Non-pigmented ciliary epithelial cell (primary cell): ENCODE results near the gene TCEA3.

Source experiments
- DNase-seq: peaks from one replicate; pipeline ENCODE4 v3.0.0-alpha.2; 2010; ENCODE audit warnings: low read depth

TCEA3 gene

DNA sequence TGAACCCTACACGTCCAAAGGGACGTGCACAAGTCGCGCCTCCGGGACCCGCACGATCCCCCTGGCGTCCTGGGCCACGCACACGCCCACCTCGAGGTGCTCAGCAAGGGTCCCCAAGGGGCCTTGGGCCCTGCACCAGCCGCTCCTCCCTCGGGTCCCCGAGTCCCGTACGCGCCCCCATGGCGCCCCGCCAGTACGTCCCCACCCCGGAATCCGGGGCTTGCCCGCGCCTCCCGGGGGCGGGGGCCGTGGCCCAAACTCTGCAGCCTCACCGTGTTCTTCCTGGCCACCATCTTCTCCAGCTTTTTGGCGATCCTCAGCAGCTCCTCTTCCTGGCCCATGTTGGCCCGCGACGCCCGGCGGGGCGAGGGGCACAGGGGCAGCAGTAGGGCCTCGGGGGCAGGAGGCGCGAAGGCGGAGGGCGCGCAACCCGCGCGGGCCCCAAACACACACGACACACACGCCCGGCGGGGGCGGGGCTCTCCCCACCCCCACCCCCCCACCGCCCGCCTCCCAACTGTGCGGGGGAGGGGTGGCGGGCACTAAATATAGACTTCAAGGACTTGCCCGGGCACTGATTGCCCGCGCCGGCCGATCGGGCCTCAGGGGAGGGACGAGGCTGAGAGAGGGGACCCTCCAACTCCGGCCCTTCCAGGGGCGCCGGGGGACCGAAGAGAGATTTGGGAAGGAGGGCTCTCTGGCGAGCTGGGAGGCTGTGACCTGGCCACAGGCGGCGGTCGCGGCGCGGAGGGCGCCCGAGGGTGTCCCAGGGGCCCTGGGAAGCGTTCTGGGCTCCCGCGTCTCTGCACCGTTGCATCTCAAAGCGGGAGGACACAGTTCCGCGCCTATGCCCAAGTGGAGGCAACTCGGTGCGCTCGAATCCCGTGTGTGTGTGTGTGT lies at the start of gene TCEA3:
TCEA3 (minus strand) TSS at position 456 of the 900 bp plus-strand sequence; CDS start at position 341, 115 bp downstream.
- DNase-seq: no peak

DNA sequence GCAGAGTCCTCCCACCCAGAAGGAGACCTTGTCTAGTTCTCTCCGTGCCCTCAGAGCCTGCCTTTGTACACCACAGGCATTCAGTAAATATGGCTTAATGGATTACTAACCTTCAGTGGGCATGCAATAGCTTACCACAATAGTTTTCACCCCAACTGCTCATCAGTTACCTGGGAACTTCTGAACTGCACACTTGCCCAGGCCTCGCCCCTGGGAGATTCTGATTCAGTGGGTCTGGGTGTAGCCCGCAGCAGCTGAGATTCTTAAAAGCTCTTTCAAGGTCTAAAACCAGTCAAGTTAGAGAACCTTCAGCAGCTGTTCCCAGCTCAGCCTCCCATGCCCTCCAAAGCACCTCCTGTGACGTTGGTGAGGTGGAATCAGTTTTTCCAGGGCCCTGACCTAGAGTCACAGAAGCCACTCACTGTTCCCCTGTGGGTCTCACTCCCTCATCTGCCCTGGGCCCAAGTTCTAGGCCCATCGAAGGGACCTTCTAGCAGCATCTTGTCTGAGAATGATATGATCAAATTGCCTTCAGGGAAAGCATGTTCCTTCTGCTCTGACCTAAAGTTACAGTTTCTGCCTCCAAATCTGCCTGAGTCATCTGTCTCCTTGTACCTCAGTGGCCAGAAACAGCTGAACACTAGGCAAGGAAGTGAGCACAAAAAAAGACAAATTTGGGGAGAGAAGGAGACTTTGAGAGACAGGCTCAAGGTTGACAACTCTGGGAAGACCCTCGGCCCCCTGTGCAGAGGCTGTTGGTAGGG lies 48.7 kb upstream of the TCEA3 start:
- DNase-seq: no peak

DNA sequence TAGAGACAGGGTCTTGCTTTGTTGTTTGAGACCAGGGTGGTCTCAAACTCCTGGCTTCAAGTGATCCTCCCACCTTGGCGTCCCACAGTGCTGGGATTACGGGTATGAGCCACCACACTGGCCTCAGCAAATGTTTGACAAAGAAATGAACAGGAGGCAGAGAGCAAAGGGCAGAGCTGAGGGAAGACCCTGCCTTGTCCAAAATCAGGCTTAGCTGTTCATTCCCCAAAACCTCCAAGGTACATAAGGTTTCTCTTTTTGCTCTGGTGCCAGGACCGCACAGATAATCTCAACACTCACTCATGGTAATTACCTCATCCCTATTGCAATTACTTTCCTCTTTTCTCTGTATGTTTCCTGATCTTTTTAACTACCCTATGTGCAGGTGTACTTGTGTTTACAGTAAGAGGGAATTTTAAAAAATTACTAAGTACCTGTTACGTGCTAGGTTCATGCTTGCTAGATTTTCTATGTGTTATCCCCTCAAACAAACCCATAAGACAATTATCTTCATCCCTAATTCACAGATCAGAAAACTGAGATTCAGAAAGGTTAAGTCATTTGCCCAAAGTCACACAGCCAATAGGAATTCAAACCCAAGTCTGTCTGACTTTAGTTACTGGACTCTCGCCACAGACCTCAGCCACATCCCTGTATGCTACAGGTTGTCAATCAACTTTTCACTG lies 47.9 kb upstream of the TCEA3 start:
- no peak for DNase-seq

DNA sequence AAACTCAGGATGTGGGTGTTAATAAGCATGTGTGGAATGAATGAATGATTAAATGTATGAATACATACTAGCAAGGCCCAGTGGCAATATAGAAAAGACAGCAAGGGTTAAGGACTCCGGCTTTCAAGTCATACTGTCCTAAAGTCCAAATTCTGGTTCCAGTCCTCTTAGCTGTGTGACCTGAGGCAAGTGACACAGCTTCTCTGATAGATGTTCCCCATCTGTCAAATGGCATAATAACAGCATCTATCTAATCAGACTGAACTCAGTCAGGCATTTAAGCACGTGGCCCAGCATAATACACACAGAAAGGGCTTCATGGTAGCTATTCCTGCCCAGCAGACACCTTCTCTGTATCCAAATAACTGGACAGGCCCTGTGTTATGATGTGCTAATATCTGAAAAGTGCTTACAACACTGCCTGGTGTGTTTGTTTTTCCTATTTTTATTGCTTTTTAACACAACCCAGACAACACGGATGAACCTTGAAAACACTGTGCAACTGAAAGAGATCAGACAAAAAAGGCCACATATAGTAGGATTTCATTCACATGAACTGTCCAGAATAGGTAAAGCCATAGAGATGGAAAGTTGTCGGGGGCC lies 47.0 kb upstream of the TCEA3 start:
- DNase-seq: no peak

DNA sequence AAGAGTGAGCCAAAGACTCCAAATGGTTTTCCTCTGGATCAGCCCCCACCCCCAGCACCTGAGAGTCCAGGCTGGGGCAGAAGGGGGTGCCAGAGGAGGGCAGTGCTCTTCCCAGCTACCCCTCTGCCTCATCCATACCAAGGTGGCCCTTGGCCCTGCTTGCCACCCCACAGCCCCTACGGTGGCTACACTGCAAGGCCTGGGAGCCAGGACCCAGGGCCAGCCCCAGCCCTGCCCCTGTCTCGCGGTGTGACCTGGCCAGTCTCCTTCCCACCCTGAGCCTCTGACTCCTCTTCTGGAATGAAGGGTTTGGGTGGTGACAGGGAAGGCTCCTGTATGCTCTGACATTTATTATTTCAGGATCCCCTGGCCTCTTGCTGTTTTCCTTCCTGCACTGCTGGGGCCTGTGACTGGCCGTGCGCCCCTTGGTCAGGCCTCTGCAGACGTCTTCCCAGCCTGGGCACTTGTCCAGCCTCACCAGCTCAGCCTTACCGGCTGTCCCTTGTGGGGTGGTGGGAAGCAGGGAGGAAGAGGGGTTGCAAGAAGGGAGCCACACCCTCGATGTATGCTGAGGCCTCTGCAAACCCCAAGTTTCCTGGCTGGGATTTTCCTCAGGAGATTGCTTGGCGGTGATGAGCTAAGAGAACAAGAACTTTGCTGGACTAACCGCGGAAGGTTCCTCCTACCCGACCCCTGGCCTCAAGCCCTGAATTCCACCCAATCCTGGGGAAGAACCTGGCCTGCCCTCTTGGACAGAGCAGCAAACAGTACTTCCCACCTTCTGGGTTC lies 45.9 kb upstream of the TCEA3 start:
- no peak for DNase-seq

DNA sequence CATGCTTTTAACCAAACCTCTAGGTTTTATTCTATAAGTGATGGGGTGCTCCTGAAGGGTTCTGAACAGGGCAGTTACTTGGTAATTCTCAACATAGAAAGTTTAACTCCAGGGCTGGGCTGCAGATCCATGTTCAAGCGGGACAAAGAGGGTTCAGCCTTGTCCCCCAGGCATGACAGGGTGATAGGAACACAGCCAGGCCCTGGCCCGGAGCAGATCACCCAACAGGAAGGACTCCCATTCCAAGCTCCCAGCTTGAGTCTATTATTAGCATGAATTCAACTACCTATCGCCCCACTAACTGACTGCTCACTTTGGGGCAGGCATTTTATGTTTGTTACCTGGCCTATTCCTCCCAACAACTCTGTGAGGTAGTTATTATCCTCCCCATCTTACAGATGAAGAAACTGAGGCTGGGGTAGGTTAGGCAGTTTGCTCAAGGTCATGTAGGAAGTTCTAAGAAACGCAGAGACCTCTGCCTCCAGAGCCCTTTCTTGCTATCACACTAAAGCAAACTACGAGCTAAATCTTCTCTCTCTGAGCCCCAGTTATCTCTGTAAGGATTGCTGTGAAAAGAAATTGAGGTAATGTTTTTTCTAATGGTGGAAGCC lies 44.9 kb upstream of the TCEA3 start:
- no peak for DNase-seq

DNA sequence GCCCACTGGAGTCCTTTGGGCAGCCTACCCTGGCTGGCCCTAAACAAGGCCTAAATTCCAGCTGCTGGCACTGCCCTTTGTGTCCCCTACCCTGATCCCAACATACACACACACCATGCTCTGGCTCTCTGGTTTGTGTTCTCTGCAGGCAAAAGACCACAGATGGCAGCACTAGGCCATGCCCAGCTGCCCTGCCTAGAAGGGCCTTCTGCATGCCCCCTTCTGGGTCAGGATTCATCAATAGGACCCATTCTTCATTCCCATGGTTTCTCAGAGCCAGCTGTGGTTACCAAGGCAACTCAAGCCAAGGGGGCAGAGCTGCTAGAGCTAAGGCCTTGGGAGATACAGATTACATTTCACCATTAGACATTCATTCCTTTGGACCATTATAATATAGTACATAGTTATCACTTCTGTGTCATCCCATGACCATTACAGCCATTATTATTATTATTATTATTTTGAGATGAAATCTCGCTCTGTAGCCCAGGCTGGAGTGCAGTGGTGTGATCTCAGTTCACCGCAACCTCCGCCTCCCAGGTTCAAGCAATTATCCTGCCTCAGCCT lies 42.0 kb upstream of the TCEA3 start:
- no peak for DNase-seq

DNA sequence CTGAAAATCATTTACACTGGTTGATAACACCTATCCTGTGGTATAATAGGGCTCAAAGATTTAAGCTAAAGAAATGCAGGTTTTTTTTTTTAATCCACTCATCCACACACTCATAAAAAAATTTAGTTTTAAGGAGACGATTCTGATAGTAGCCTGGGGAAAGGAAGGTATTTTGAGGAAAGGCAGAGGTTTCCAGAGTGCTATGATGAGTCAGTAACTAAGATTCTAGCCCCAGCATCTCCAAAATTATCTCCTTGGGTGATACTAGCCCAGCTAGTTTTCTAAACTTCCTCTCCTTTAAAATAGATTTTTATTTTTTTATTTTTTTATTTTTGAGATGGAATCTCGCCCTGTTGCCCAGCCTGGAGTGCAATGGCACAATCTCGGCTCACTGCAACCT lies 38.7 kb upstream of the TCEA3 start:
- no peak for DNase-seq

DNA sequence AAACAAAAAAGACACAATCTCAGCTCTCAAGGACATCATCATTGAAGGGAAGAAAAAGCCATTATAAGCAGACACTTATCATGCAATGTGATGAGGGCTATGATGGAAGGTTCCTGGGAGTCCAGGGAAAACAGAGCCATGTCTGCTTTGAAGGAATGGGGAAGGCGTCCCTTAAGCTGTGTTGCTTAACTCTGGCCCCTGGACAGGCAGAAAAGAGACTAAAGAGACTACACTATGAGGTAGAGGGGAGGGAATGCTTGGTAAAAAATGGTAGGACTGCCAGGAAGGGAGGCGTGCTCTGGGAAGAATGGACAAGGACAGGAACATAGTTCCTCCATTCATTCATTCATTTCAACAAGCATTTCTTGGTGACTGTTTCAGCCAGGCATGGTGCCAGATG lies 38.2 kb upstream of the TCEA3 start:
- no peak for DNase-seq

DNA sequence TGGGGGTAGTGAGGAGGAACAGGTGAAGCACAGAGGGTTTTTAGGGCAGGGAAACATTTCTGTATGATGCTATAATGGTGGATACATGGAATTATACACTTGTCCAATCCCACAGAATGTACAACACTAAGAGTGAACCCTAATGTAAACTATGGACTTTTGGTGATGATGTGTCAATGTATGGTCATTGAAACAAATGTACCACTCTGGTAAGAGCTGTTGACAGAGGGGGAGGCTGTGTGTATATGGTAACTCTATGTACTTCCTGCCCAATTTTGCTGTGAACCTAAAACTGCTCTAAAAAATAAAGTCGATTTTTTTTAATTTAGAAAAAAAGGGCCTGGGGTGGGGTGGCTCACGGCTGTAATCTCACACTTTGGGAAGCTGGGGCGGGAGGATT lies 36.5 kb upstream of the TCEA3 start:
- no peak for DNase-seq

DNA sequence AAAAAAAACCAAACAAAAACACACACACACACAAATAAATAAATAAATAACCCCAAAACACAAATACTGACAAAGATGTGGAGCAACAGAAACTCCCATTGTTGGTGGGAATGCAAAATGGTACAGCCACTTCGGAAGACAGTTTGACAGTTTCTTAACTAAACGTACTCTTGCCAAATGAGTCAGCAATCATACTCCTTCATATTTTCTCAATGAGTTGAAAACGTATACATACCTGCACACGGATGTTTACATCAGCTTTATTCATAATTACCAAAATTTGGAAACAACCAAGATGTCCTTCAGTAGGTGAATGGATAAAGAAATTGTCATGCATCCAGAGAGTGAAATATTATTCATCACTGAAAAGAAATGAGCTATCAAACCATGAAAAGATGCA lies 36.0 kb upstream of the TCEA3 start:
- DNase-seq: no peak

DNA sequence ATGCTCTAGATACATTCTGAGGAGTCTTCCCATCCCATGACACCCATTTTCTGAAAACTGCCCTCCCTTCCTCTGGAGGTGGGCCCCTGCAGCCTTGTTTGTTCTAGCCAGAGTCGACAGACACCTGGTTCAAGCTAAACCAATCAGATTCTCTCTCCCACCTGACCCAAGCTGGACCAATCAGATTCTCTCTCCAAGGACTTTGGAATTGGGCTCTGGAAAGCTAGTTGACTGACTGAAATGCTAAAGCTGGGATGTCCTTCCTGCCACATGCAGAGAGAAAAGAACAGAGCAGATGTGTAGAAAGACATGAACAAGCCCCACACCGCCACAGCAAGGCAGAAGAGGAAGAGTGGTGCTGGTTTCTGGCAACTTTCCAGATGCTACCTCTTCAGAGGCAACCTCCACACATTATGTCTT lies 34.8 kb upstream of the TCEA3 start:
- DNase-seq: no peak

DNA sequence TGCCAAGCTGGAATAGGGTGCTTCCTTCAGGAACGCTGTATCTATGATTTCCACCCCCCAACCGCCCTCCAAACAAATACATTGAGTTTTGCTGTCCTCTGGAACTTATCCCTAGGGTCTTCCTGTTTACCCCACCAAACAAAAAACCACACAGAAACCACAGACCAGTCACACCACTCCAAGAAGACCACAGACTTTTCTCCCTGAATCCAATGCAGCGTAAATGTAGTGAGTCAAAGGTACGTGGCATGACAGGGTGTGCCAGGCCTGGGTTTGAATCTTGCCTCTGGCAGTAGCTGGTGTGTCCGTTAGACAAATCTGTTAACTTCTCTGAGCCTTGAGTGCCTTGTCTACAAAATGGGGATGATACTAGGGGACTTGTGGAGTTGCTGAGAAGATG lies 31.7 kb upstream of the TCEA3 start:
- DNase-seq: no peak

DNA sequence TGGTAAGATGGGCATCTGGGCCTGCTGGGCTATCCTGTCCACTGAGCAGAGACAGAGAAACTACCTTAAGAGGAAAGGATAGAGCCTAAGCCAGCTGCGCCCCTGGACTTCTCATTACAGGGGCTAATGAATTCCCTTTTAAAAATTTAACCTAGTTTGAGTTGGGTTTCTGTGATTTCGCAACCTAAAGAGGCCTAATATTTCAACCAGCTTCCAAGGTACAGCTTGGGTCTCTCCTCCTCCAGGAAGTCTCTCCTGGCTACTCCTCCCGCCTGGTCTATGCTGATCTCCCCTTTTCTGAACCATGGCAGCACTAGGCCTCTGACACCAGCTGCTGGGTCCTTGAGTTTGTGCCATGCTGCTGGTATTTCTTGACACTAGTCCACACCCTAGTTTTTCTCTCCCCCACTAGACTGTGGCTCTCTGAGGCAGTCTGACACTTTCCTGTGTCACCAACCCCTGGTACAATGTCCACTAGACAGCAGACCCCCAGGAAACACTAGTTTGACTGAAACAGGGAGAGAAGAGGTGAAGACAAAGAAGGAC lies 29.0 kb upstream of the TCEA3 start:
- DNase-seq: no peak

DNA sequence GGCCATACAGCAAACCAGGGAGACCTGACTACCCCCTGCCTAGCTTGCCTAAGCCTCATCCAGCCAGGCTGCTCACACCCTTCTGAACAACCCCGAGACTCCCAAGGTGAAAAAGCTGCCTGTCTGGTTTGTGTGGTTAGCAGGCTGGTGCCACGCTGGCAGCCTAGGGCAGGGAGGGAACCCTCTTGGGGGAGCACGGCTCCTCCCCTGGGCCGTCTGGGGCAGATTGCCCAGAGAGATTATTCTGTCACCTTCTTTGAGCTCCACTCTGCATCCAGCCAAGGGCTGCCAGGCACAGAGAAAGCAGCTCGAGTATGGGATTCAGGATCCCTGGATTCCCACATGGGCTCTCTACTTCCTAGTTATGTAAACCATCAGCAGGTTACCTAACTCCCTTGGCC lies 27.5 kb upstream of the TCEA3 start:
- no peak for DNase-seq

DNA sequence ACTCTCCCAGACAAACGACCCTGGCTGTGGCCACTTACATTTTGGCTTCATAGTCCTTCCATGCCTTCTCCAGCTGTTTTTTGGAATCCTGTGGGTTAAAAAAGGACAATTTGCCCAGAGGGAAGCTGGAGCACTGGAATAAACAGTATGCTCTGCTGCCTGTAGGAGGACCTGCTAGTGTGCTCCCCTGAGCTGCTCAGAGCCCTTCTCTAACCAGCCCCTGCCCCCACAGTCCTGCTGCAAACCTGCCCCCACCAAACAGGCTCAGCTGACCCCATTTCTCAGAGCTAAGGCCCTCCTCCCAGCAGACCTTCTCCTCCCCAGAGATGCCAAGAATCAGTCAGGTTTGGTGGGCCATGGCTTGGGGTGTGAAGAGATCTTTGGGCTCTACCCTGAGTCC lies 26.9 kb upstream of the TCEA3 start:
- DNase-seq: no peak

DNA sequence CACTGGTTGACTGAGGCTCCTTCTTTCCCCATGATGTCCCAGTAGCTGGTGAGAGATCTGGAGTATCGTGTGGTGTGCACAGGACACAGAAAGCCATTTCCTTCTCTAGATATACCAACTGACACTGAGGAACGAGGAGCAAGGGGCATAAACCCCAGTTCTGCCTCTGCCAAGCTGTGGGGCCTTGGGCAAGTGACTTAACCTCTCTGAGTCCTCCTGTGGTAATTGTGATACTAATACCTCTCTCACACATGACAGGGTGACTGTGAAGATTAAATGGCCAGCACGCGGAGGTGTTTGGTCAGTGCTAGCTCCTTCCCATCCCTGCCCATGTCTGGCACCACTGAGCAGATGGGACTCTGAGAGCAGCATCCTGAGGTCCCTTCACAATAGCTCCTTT lies 26.3 kb upstream of the TCEA3 start:
- DNase-seq: no peak

DNA sequence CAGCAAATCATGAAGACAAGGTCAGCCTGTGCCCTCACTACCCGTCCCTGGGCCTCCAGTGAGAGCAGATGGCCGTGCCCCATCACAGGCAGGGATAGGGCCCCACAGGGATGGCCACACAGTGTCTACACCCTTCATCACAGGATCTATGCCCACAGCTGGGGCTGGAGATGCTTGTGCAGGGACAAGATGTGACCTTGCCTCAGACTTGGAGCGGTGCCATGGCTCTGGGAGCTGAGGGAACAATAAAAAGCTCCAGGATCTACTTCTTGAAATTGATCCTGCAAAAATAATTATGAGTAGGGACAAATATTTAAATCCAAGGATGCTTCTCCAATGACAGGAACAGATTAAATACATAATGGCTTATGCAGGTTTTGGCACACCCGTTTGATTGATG lies 25.4 kb upstream of the TCEA3 start:
- DNase-seq: no peak

DNA sequence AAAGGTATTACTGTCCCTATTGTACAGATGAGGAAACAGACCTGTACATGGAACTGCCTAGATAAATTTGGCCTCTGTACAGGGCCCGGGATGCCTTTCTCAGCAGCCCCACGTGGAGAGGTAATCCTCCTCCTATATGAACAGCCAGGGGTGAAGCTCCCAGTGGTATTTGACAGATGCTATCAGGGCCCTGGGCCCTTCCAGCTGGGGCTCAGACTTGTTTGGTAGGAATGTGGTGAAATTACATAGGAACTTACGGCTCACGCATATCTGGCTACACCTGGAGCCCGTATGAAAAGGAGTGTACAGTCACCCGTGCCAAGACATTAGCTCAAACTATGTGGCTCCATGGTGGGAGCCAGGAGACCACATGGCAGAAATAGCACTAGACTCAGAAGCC lies 24.8 kb upstream of the TCEA3 start:
- no peak for DNase-seq

DNA sequence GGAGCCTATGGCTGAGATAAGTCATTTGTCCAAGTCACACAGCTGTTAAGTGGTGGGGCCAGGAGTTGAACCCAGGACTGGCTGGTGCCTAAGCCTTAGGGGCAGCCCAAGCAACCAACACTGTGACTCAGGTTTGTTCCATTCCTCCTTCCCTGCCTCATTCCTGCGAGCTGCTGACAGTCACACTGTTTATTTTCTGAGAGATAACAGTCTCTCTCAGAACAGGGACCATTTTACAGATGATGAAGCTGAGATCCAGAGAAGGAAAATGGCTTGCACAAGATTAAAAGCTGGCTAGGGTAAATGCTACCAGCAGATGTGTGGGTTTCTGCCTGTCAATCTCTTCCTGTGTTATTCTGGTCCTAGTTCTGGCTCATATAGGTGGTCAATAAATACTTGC lies 24.3 kb upstream of the TCEA3 start:
- DNase-seq: no peak
